GM21447 (cell line): Measurements from ENCODE around the gene SYNPO2.

Experiments
- ATAC-seq: cut with Tn5 transposase; IDR thresholded peaks from one replicate; pipeline ENCODE4 v1.9.1; 2021; ENCODE audit not compliant: unreplicated experiment

Gene SYNPO2

GRCh38 chr4:118881512-118882146 lies 7.0 kb upstream of the SYNPO2 start:
- ATAC-seq, result no peak

GRCh38 chr4:118883861-118884260 lies 4.8 kb upstream of the SYNPO2 start:
- ATAC-seq, result no peak

DNA sequence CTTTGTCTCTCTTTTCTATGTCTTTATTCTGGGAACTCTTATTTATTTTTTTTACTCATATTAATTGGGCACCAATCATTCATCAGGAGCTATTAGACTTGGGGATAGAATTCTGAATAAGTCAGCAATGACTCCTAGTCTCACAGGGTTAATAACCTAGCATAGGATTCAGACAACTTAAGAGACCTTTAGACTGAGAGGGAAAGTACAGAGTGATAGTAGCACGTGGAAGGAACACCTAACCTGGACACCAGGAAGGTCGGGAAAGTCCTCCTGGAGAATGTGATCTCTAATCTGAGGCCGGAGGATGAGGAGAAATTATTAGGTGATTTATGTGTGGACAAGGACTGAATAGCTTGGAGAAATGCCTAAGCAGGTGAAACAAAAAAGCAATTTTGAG lies 3.9 kb upstream of the SYNPO2 start:
- ATAC-seq, result no peak

GRCh38 chr4:118889312-118889691 lies 648 bp downstream of the SYNPO2 start:
- ATAC-seq, result no peak

DNA sequence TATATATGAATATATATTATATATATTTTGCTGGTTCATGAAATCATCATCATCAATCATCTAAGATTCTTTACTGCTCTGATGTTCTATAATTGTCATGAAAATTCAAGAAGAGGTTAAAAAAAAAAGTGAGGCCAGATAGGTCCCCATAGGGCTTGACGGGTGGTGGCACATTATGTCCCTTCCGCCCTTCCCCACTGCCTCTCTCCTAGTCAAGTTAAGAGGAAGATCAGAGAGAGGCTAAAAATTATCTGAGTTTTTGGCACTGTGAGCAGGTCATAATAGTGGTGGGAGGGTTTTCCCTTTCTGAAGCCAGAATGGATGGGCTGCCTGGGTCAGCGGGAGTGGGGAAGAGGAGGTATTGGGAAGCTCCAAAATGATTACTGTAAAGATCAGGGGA lies 5.4 kb downstream of the SYNPO2 start:
- no peak for ATAC-seq

GRCh38 chr4:118898221-118898620 lies 9.6 kb downstream of the SYNPO2 start:
- ATAC-seq, result no peak

- no peak for ATAC-seq
Measured at GRCh38 chr4:118898684-118899138, 10.1 kb downstream of the SYNPO2 start.

DNA sequence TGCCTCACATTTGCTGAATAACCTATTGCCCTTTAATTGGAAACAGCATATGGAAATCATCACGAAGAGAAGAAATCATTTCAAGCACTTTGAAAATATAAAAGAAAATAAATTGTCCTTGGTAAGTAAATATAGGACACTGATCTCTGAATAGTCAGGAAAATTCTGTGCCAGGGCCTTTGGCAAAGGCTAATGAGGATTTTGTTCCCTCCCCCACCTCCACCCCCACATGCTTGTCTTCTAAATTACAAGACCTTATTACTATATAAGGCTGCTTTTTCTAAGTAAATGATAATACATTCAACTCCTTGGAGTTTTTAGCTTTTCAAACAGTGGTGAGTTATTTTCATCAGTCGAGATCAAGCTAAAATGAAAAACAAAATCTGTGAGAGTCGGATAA lies 15.8 kb downstream of the SYNPO2 start:
- no peak for ATAC-seq

GRCh38 chr4:118904935-118905334 lies 16.3 kb downstream of the SYNPO2 start:
- no peak for ATAC-seq

DNA sequence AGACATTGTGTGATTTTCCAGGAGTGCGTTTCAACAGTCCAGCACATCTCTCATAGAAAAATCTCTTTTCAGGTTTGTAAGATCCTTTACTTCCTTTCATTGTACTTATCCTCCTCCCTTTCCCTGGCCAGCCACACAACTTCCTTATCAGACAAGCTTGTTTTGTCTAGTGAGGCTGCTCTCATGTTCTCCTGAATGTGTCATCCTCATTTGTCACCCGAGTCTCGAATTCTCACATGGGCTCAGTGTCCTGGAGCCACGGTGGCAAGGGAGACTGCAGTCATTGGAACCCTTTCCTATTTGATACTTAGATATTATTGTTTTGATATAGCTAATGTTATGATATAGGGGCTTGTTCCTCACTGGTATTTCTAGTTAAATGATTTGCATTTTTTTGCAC lies 16.9 kb downstream of the SYNPO2 start:
- no peak for ATAC-seq

- ATAC-seq, result no peak
Measured at GRCh38 chr4:118909173-118909956, 20.7 kb downstream of the SYNPO2 start.

DNA sequence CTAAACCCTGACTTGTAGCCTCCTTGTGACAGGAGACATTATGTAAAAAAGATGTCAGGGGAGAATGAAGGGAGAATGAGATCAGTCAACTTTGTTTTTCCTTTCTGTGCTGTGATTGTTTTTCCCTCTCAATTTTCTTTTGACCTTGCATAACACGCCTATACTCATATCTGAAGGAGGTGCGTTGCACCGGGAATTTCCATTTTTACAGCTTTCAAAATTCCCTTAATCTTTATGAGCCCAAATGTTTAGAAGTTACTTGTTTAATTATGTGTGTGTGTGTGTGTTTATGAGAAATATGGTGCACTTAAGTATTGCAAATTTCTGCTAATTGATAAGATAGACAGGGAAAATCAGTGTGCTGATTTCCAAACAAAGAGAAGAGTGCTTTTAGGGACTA lies 21.6 kb downstream of the SYNPO2 start:
- no peak for ATAC-seq

GRCh38 chr4:118911238-118911703 lies 22.6 kb downstream of the SYNPO2 start:
- ATAC-seq, result no peak

GRCh38 chr4:118915468-118915867 lies 26.8 kb downstream of the SYNPO2 start:
- no peak for ATAC-seq

GRCh38 chr4:118916691-118917289 lies 28.1 kb downstream of the SYNPO2 start:
- no peak for ATAC-seq

DNA sequence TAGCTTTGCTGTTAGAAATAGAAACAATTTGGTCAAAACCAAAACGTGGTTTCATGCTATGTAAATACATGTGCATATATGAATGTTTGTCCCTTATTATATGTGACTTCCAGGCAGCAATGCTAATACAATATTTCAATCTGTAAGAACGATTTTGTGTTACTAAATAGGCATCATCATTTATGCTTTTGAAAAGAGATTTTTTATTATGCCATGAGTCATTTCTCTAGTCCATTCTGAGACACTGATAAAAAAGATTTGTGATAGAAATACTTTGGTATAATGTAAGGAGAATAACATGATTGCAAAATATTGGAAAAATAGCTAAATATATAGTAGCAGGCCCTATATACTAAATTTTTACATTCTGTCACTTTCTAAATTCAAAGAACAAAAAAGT lies 28.9 kb downstream of the SYNPO2 start:
- ATAC-seq, result no peak

DNA sequence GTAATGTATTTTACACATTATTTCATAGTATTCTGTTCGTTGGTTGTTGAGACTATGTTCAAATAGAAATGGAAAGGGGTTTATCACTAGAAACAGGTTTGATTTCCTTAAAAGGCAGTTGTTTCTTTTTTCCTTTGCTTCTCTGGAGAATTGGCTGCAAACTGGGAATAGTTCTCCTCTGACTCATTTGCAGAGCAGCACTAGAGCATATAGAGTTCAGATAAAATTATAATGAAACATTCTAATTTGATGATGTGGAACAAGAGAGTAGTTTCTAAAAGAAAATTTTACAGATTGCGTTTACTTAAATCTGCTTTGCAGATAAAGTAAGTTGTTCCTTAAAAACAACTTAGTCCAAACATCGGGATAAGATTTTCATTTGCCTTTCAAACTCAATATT lies 29.7 kb downstream of the SYNPO2 start:
- ATAC-seq, result no peak

GRCh38 chr4:118920247-118920646 lies 31.6 kb downstream of the SYNPO2 start:
- ATAC-seq, result no peak

DNA sequence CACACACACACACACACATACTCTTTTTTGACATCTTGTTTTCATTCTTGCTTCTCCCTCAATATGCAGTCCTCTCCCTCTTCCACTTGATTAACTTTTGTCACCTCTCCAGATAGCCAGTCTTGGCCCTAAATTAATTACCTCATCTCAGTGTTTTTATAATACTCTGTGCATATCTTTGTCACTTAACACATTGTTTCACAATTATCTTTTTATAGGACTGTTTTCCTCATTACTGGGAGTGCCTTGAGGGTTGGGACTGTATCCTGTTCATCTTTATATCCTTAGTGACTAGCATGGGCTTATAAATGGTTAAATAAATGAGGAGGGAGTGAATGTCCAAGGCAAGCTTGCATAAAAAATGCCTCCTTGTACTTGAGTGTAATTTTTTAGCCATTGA lies 33.1 kb downstream of the SYNPO2 start:
- no peak for ATAC-seq

- no peak for ATAC-seq
Measured at GRCh38 chr4:118923891-118924290, 35.2 kb downstream of the SYNPO2 start.

GRCh38 chr4:118927974-118928373 lies 39.3 kb downstream of the SYNPO2 start:
- no peak for ATAC-seq

GRCh38 chr4:118930255-118930654 lies 41.6 kb downstream of the SYNPO2 start:
- no peak for ATAC-seq
